Coronary artery (tissue), 2 donors: ENCODE results near the gene ASB9.

Source experiments
- DNase-seq: peaks from one replicate; pipeline ENCODE4 v3.0.0-alpha.2; 2017; ENCODE audit warnings: low spot score
- H3K27ac ChIP-seq, 2 donors: fragments of 200-600 bp; sonication (generic); one replicate each; pipeline ENCODE4 v1.5.1; 2016 to 2019
- H3K4me3 ChIP-seq: fragments of 200-600 bp; sonication (generic); 2 replicates; pipeline ENCODE4 v1.5.1; 2016; ENCODE audit warnings: mild to moderate bottlenecking, moderate library complexity
- CTCF ChIP-seq: fragments of 200-600 bp; sonication (generic); IDR thresholded peaks from one replicate; pipeline ENCODE4 v1.5.1; 2019; ENCODE audit warnings: antibody characterized with exemption

Gene ASB9

GRCh38 chrX:15242899-15243555, 26.9 kb downstream of the ASB9 start:
- H3K27ac ChIP-seq = no peak overlapping the region
- no peak for TF ChIP-seq CTCF
- no peak overlapping the region for H3K4me3 ChIP-seq
- no peak for DNase-seq

- no peak for TF ChIP-seq CTCF
- DNase-seq = no peak
- Histone ChIP-seq H3K4me3 (no peak overlapping the region), H3K27ac (no peak overlapping the region)
Observed at GRCh38 chrX:15241301-15241700, 28.6 kb downstream of the ASB9 start.

GRCh38 chrX:15240414-15240813, 29.5 kb downstream of the ASB9 start:
- no peak overlapping the region for H3K4me3 ChIP-seq
- DNase-seq = no peak
- TF ChIP-seq CTCF = no peak
- no peak overlapping the region for H3K27ac ChIP-seq

- H3K4me3 ChIP-seq = no peak overlapping the region
- DNase-seq = no peak
- no peak overlapping the region for H3K27ac ChIP-seq
- no peak for TF ChIP-seq CTCF
Observed at GRCh38 chrX:15236146-15236545, 33.7 kb downstream of the ASB9 start.

GRCh38 chrX:15235001-15235400, 34.9 kb downstream of the ASB9 start:
- no peak overlapping the region for H3K4me3 ChIP-seq
- DNase-seq = no peak
- no peak overlapping the region for H3K27ac ChIP-seq
- no peak for TF ChIP-seq CTCF

- no peak overlapping the region for H3K4me3 ChIP-seq
- no peak overlapping the region for H3K27ac ChIP-seq
- no peak for TF ChIP-seq CTCF
- no peak for DNase-seq
Observed at GRCh38 chrX:15233416-15234015, 36.4 kb downstream of the ASB9 start.

- DNase-seq = no peak
- no peak overlapping the region for H3K4me3 ChIP-seq
- no peak overlapping the region for H3K27ac ChIP-seq
- no peak for TF ChIP-seq CTCF
Observed at GRCh38 chrX:15224747-15225146, 45.1 kb downstream of the ASB9 start.
